ENCODE measurements around the gene CD160. TPM values are rescaled to one million over a fixed set of nuclear protein-coding genes. Genes with fewer than 3 reads are reported as not detected.
A peak's percentile ranks its signal among the peaks of the same experiment; 100 is the strongest.
"Not testable (repeated sequence)": the region's sequence is repeated elsewhere in the genome, so short reads cannot be mapped to it uniquely, and the experiment has no call there.

Gene CD160
- total RNA-seq, 3 donors from 2014 or later, result 1.7 to 6.4 (median 2.2) TPM

DNA sequence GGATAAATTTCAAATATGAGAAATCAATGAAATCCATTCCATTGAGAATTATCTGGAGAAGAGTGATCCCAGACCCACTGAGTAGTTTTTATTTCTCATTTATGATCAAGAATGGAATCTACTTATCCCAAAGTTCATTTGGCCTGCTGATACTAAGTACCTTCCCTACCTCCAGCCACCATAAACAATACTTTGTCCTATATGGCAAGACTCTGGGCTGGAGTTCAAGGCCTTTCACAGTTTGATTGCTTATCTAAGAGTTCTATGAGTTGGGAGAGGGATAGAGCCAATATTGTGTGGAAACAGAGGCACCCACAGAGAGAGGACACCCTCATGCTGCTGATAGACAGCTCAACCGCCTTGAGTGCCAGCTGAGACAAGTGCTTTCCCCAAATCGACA is 17.2 kb upstream of the CD160 start:
- ATAC-seq (no peak), DNase-seq (no peak)
- H3K4me3 Mint-ChIP-seq, result no peak overlapping the region
- H3K4me1 Mint-ChIP-seq (ENCODE audit: low read depth), result no peaks in the 10 kb centered on the region
- H3K9me3 Mint-ChIP-seq, result no peaks in the 10 kb centered on the region
- H3K27me3 Mint-ChIP-seq (ENCODE audit: low read depth), result no peaks in the 10 kb centered on the region
- no peaks in the 10 kb centered on the region for H3K36me3 Mint-ChIP-seq (ENCODE audit: insufficient read depth)

GRCh38 chr1:145702826-145703225 is 16.5 kb upstream of the CD160 start:
- H3K36me3 Mint-ChIP-seq (ENCODE audit: insufficient read depth), result no peaks in the 10 kb centered on the region
- no peaks in the 10 kb centered on the region for H3K27me3 Mint-ChIP-seq (ENCODE audit: low read depth)
- H3K9me3 Mint-ChIP-seq, result no peaks in the 10 kb centered on the region
- ATAC-seq, result no peak
- no peak for DNase-seq
- H3K4me1 Mint-ChIP-seq (ENCODE audit: low read depth), result no peaks in the 10 kb centered on the region
- H3K4me3 Mint-ChIP-seq, result no peak overlapping the region

- H3K36me3 Mint-ChIP-seq (ENCODE audit: insufficient read depth), result no peaks in the 10 kb centered on the region
- no peak overlapping the region for H3K4me3 Mint-ChIP-seq
- peaks cover 3% of the 10 kb centered on the region for H3K27me3 Mint-ChIP-seq (ENCODE audit: low read depth)
- ATAC-seq (no peak), DNase-seq (no peak)
- no peaks in the 10 kb centered on the region for H3K4me1 Mint-ChIP-seq (ENCODE audit: low read depth)
- H3K9me3 Mint-ChIP-seq, result no peaks in the 10 kb centered on the region
These were observed 13.7 kb upstream of the CD160 start for GRCh38 chr1:145705622-145706021.

- no peak for DNase-seq
- no peak for ATAC-seq
- H3K4me3 Mint-ChIP-seq, result no peak overlapping the region
- no peaks in the 10 kb centered on the region for H3K4me1 Mint-ChIP-seq (ENCODE audit: low read depth)
- H3K27me3 Mint-ChIP-seq (ENCODE audit: low read depth), result peaks cover 3% of the 10 kb centered on the region
- no peaks in the 10 kb centered on the region for H3K9me3 Mint-ChIP-seq
- no peaks in the 10 kb centered on the region for H3K36me3 Mint-ChIP-seq (ENCODE audit: insufficient read depth)
These were observed 13.1 kb upstream of the CD160 start for GRCh38 chr1:145706086-145706664.

- ATAC-seq, result no peak
- Mint-ChIP-seq H3K36me3 (ENCODE audit: insufficient read depth) (no peaks in the 10 kb centered on the region), H3K4me1 (ENCODE audit: low read depth) (no peaks in the 10 kb centered on the region), H3K4me3 (no peak within 1 kb of the TSS), H3K9me3 (no peaks in the 10 kb centered on the region), H3K27me3 (ENCODE audit: low read depth) (peaks cover 3% of the 10 kb centered on the region)
- no peak for DNase-seq
These were observed 12.0 kb upstream of the CD160 start, which contains the start of gene PDZK1 for GRCh38 chr1:145707183-145707867. PDZK1 (minus strand) TSS chr1:145707368; CDS start chr1:145688021, 19,347 bp downstream.

- DNase-seq (no peak), ATAC-seq (no peak)
- no peak overlapping the region for H3K4me3 Mint-ChIP-seq
- H3K27me3 Mint-ChIP-seq (ENCODE audit: low read depth), result peaks cover 3% of the 10 kb centered on the region
- no peaks in the 10 kb centered on the region for H3K9me3 Mint-ChIP-seq
- H3K4me1 Mint-ChIP-seq (ENCODE audit: low read depth), result no peaks in the 10 kb centered on the region
- no peaks in the 10 kb centered on the region for H3K36me3 Mint-ChIP-seq (ENCODE audit: insufficient read depth)
These were observed 11.2 kb upstream of the CD160 start for GRCh38 chr1:145708063-145708462.

- Mint-ChIP-seq H3K4me1 (ENCODE audit: low read depth) (no peaks in the 10 kb centered on the region), H3K36me3 (ENCODE audit: insufficient read depth) (no peaks in the 10 kb centered on the region), H3K9me3 (no peaks in the 10 kb centered on the region), H3K4me3 (no peak overlapping the region), H3K27me3 (ENCODE audit: low read depth) (peaks cover 3% of the 10 kb centered on the region)
- DNase-seq (no peak), ATAC-seq (no peak)
These were observed 8.8 kb upstream of the CD160 start for GRCh38 chr1:145710291-145711027.

DNA sequence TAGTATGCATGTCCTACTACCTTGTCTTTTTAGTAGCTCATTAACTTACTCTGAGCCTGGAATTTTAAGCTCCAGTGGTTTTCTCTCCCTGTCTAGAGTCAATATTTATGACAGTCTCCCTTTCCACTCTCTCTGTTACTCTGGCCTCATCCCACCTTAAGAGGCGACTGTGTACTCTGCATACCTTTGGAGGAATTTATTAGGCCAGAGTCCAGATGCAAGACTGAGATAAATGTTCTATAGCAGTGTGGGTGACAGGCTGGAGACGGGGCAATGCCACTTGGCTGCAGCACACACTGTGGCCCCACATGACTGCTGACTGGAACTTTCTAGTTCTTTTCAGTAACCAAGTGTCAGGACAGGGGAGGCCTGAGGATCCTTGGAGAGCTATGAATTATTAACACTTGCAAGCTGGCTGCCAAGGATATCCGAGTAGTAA is 8.1 kb upstream of the CD160 start:
- ATAC-seq (no peak), DNase-seq (no peak)
- Mint-ChIP-seq H3K36me3 (ENCODE audit: insufficient read depth) (no peaks in the 10 kb centered on the region), H3K9me3 (no peaks in the 10 kb centered on the region), H3K4me3 (no peak overlapping the region), H3K4me1 (ENCODE audit: low read depth) (no peaks in the 10 kb centered on the region), H3K27me3 (ENCODE audit: low read depth) (peaks cover 3% of the 10 kb centered on the region)

DNA sequence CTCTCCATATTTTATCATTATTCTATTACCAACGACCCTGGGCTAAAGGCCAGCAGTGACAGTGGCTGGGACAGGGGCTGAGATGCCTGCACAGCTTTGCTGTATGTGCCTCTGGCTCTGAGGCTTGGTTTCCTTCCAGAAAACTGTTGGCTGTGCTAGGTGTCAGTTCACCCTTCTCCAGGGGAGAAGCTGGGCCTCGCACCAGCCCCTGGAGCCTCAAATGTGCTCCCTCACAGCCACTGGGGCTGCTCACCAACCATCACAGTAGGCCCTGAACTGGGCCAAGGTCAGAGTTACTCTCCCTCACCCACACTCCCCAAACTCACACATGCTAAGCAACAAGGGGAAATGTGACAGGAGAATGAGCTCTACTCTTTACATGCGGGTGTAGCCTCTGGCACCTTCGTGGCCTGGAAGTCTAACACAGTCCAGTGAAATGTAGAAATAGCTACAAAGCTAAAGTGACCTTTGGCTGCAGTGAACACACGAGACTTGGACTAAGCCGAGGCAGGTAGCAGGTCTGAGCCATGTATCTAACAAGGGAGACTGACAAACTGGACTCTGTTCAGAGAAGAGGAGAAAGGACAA is 4.7 kb upstream of the CD160 start:
- Mint-ChIP-seq H3K27me3 (ENCODE audit: low read depth) (peaks cover 3% of the 10 kb centered on the region), H3K4me1 (ENCODE audit: low read depth) (peaks cover 12% of the 10 kb centered on the region), H3K9me3 (no peaks in the 10 kb centered on the region), H3K36me3 (ENCODE audit: insufficient read depth) (no peaks in the 10 kb centered on the region), H3K4me3 (no peak overlapping the region)
- ATAC-seq, result no peak
- DNase-seq, result no peak

GRCh38 chr1:145716641-145717345 is 2.5 kb upstream of the CD160 start:
- H3K4me1 Mint-ChIP-seq (ENCODE audit: low read depth), result peaks cover 22% of the 10 kb centered on the region
- DNase-seq (no peak), ATAC-seq (no peak)
- H3K9me3 Mint-ChIP-seq, result no peaks in the 10 kb centered on the region
- no peak overlapping the region for H3K4me3 Mint-ChIP-seq
- H3K27me3 Mint-ChIP-seq (ENCODE audit: low read depth), result peaks cover 14% of the 10 kb centered on the region
- H3K36me3 Mint-ChIP-seq (ENCODE audit: insufficient read depth), result no peaks in the 10 kb centered on the region

GRCh38 chr1:145717833-145718232 is 1.5 kb upstream of the CD160 start:
- ATAC-seq, result no peak
- Mint-ChIP-seq H3K9me3 (no peaks in the 10 kb centered on the region), H3K4me3 (no peak overlapping the region)

GRCh38 chr1:145718465-145718864 is 834 bp upstream of the CD160 start:
- Mint-ChIP-seq H3K27me3 (ENCODE audit: low read depth) (peaks cover 18% of the 10 kb centered on the region), H3K4me1 (ENCODE audit: low read depth) (peaks cover 22% of the 10 kb centered on the region)
- H3K9me3 Mint-ChIP-seq; H3K4me3 Mint-ChIP-seq; H3K36me3 Mint-ChIP-seq (ENCODE audit: insufficient read depth); DNase-seq; ATAC-seq: not testable (repeated sequence)

More at GRCh38 chr1:145717833-145718232, 1.5 kb upstream of the CD160 start:
- Mint-ChIP-seq H3K4me1 (ENCODE audit: low read depth) (peaks cover 22% of the 10 kb centered on the region), H3K27me3 (ENCODE audit: low read depth) (peaks cover 18% of the 10 kb centered on the region), H3K36me3 (ENCODE audit: insufficient read depth) (no peaks in the 10 kb centered on the region)
- DNase-seq, result no peak

DNA sequence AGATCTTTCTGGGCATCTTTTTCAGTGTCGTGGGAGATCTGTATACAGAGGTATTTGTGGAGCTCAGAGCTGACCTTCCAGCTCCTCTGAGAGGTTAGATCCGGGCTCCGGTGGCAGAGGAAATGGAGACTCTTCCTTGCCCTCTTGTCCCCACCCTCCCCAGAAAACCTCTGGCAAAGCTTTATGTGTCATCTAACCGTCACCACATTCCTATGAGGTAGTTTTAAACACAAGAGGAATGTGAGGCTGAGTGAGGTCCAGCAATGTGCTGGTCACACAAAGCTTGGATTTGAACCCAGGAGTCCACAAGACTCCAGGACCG is 1.2 kb downstream of the CD160 start:
- no peak for DNase-seq
- H3K4me1 Mint-ChIP-seq (ENCODE audit: low read depth), result peaks cover 22% of the 10 kb centered on the region
- H3K36me3 Mint-ChIP-seq (ENCODE audit: insufficient read depth), result no peaks in the 10 kb centered on the region
- no peaks in the 10 kb centered on the region for H3K9me3 Mint-ChIP-seq
- peaks cover 18% of the 10 kb centered on the region for H3K27me3 Mint-ChIP-seq (ENCODE audit: low read depth)
- ATAC-seq, result no peak
- peak overlapping the region; percentile 74 for H3K4me3 Mint-ChIP-seq

Data from activated T-cell treated with anti-CD3 and anti-CD28 coated beads, Interleukin-2, amount 50 U/mL, for 4 hours (primary cell).